GM19397 (cell line): ENCODE data around the gene PCNA.

ENCODE experiments used
- ATAC-seq: cut with Tn5 transposase; IDR thresholded peaks from one replicate; pipeline ENCODE4 v1.9.1; 2021; ENCODE audit warnings: mild to moderate bottlenecking, moderate library complexity; ENCODE audit not compliant: unreplicated experiment

The PCNA gene

DNA sequence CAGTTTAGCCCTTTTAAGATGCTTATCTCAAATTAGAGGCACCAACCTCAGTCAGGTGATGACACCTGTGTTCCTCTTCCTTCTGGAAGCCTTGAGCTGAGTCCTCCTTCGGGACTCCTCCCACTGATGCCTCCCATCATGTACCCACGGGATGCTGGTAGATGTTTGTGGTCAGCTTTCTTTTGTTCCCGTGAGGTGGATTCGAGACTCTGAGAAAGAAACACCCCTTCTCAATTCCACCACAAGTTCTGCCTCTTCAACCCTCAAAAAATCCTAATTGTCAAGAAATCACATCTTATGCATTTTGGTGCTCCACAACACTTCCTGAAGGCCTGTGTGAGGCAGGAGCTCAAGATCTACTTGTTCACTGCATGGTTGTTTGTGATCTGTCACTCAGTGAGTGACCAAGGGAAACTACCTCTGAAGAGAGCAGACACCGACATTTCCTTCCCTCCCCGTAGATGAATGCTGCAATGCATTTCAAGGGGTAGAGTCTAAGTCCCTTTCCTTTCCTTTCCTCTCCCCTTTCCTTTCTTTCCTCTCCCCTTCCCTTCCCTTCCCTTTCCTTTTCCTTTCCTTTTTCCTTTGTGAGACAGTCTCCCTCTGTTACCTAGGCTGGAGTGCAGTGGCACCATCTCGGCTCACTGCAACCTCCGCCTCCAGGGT is 50.5 kb downstream of the PCNA start:
- no peak for ATAC-seq

DNA sequence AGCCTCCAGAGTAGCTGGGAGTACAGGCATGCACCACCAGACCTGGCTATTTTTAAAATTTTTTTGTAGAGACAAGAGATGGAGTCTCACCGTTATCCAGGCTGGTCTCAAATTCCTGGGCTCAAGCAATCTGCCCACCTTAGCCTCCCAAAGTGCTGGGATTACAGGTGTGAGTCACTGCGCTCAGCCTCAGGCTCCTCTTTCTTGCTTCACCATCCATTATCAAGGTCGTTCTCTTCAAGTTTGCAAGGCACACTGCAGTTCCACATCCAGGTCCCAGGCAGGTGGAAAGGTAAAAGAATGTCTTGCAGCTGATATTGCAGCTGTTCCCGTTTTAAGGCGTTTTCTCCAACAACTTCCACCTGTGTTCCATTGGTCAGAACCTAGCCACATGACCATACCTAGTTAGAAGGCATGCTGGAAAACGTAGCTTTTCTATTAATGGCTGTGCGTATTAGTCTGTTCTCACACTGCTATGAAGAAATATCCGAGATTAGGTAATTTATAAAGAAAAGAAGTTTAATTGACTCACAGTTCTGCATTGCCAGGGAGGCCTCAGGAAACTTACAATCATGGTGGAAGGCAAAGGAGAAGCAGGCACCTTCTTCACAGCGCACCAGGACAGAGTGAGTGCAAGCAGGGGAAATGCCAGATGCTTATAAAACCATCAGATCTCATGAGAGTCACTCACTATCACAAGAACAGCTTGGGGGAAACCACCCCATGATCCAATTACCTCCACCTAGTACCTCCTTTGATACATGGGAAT is 51.7 kb downstream of the PCNA start:
- no peak for ATAC-seq

DNA sequence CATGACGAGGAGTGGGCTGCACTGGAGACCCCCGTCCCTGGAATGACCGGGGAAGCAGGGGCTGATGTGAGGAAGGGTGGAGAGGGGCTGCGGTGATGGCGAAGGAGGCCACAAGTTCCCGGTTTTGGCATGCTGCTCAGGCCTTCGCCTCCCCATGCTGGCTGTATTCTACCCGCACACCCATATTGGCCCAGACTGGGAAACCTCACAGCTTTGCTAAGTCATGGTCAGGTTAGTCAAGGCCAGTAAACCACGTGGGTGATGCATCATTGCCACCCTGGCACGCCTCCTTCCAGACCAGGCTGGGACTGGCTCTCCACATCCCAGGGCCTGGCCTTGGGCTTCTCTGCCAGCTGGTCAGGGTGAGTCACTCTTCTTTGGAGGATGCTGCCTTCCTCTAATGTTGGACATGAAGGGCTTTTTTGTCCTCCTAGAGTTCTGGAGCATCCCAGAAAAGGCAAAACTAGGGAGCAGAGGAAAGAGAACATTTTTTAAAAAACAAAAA is 53.8 kb downstream of the PCNA start:
- ATAC-seq = no peak

DNA sequence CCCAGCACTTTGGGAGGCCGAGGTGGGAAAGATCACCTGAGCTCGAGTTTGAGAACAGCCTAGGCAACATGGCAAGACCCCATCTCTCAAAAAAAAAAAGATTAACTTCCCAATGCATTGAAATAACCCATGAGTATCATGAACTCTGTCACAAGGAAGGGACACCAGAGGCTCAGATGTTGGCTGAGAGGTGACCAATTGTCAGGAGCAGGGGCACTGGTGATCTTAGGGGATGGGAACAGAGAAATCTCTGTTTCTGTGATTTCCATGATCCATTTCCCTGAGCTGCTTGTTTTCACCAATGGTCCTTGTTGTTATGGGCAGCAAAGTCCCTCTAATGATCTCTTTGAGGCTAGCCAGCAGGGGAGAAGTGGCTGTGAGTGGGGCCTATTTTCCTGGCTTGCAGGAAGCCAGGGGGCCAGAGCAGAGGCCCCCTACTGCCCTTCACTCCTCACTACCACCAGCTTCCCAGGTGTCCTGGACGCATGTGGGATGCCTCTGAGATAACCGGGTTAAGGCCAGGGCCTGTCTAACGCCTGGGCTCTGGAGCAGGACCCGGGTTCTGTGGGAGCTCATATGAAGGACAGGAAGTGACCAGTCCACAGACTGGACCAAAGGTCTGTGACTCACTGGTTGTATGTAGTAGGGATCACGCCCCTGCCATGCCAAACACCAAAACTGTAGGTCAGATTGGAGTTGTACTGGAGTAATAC is 54.4 kb downstream of the PCNA start:
- ATAC-seq = no peak
